A172 (cell line): ENCODE results near the gene TRIO. TPM values are rescaled to one million over a fixed set of nuclear protein-coding genes. Genes with fewer than 3 reads are reported as not detected.
"Not testable (repeated sequence)": the region's sequence is repeated elsewhere in the genome, so short reads cannot be mapped to it uniquely, and the experiment has no call there.

Experiments used
- DNase-seq: peaks from one replicate; pipeline ENCODE4 v3.0.0-alpha.2; 2015; ENCODE audit warnings: low spot score
- total RNA-seq: library from RNA; depleted of rRNA; stranded (reverse); fragments of >200 nt; shearing (Covaris generic); gene quantifications from 2 replicates; pipeline ENCODE4 v1.2.3, GENCODE V29; 2014

Gene TRIO
- total RNA-seq, 1 experiment from 2014 or later, result 180 TPM

GRCh38 chr5:14385019-14385418, 241.9 kb downstream of the TRIO start:
- no peak for DNase-seq

GRCh38 chr5:14386884-14387624, 243.9 kb downstream of the TRIO start:
- no peak for DNase-seq

- DNase-seq, result no peak
These were observed 245.6 kb downstream of the TRIO start for GRCh38 chr5:14388741-14389140.

DNA sequence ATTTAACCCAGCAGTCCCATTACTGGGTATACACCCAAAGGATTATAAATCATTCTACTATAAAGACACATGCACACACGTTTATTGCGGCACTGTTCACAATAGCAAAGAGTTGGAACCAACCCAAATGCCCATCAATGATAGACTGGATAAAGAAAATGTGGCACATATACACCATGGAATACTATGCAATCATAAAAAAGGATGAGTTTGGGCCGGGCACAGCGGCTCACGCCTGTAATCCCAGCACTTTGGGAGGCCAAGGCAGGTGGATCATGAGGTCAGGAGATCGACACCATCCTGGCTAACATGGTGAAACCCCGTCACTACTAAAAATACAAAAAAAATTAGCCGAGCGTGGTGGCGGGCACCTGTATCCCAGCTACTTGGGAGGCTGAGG, 249.4 kb downstream of the TRIO start:
- not testable (repeated sequence) for DNase-seq

- no peak for DNase-seq
These were observed 251.2 kb downstream of the TRIO start for GRCh38 chr5:14394365-14394764.

DNA sequence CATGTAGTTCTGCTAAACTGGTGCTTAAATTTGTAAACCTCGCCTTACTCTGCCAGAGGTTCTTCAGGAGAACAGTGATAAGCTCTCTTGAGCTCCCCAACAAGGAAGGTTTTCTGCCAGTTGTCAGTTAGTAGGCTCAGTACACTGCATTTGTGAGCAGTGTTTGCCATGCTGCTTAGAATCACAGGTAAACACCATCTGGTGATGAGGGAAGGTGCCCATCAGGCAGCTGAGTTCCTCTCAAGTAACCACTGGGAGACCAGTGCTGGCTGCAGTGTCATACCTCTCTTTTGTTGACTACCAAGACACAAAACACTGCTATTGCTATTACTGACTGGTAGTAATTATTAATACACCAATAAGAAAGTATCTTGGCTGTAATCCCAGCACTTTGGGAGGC, 252.3 kb downstream of the TRIO start:
- DNase-seq, result no peak

DNA sequence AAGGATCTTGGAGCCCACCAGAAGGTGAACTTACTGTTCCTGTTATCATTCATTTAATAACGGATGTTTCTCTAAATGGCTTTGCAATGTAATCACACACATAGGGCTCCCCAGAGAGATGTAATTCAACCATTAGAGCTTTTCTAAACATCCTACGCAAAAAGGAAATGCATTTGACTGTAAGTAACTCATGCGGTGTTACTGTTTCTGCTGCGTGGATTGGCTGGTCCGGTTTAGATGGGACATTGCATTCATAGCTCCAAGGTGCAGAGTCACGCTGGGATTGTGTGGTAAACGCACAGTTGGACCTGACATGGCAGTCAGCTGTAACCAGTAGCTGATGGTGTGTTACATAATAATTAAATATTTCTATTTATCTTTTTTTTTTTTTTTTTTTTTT, 252.9 kb downstream of the TRIO start:
- no peak for DNase-seq

GRCh38 chr5:14396737-14397136, 253.6 kb downstream of the TRIO start:
- DNase-seq, result no peak

DNA sequence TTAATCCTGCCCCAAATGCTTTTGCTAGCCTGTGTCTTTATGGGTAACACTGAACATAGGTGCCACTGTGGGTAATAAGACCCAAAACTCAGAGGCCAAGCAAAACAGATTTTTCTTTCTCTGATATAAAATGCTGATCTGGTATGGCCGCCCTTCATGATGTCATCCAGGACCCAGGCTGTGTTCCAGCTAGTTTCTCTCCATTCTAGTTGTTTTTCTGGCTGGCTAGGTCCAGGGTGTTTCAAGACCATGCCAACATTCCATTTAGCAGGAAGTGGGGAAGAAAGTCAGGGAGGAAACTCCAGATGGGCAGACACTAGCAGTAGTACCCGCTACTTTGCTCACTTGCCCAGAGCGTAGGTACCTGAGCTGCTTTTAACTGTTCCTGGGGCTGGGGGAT, 254.6 kb downstream of the TRIO start:
- peak; percentile 83 for DNase-seq

GRCh38 chr5:14399054-14399692, 256.0 kb downstream of the TRIO start:
- DNase-seq, result peak; percentile 74

GRCh38 chr5:14400085-14400484, 256.9 kb downstream of the TRIO start:
- DNase-seq, result peak; percentile 88

DNA sequence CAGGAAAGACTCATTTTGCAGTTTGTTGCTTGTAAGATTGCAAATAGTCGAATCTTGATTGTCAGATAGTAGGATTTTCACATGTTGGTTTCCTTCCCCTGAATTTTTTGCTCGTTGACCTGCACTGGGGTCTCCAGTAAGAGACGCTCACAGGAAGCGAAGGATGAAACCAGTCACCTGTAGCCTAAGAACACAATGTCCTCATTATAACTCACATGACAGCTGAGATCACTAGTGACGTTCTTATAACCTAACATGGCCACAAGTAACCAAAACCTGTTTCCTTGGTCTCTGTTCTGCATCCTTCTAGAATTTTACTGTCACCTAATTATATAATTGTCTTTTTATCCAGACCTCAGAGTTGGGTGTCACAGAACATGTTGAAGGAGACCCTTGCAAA, 257.5 kb downstream of the TRIO start:
- DNase-seq, result no peak

DNA sequence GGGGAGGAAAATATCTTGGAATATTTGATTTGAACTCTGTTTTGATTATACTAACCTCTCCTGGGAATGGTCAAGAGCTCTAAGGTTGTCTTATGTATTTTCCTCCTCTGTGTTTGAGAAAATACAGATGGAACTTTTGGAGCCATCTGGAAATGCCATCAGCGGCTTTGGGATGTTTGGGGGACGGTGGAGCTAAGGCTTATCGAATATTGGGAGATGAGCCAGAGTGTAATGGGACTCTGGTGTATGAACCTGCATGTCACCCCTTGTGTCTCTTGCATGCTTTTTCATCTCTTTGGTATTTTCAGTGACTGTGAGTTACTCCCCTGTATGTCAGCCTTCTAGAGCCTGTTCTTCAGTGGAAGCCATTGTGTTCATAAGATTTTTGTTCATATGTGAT, 258.5 kb downstream of the TRIO start:
- DNase-seq, result no peak

GRCh38 chr5:14402424-14402823, 259.3 kb downstream of the TRIO start:
- no peak for DNase-seq

GRCh38 chr5:14404780-14405179, 261.6 kb downstream of the TRIO start:
- DNase-seq, result no peak

DNA sequence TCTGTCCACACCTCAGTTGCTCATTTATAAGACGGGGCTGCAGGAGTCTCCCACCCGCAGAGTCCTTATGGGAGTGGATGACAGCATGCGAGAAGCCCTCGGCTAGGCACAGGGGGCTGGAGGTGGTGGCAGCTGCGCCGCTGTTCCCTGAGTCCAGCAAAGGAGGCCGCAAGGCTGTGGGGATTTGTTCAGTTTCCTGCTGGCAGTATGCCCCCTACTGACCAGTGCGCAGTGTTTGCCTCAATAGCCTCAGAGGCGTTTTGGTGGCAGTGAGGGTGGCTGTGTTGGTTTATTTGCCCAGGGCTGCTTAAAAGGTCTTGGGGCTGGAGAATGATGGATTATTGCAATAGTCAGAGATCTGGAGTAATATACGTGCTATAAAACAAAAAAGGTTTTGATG, 262.1 kb downstream of the TRIO start:
- peak; percentile 82 for DNase-seq

- DNase-seq, result peak; percentile 81
These were observed 262.8 kb downstream of the TRIO start for GRCh38 chr5:14405706-14406553.

DNA sequence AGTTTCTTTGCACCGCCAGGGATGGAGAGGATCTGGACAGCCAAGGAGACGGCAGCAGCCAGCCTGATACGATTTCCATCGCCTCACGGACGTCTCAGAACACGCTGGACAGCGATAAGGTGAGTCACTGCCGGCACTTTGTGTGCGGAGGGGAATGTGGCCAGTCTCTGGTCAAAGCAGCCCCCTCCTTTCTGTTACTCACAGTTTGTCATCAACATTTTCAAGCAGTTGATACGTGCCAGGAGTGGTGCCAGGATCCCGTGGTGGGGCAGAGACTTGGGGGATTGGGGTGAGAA, 263.4 kb downstream of the TRIO start:
- DNase-seq, result peak; percentile 96

GRCh38 chr5:14407051-14407450, 263.9 kb downstream of the TRIO start:
- DNase-seq, result no peak

- DNase-seq, result no peak
These were observed 264.6 kb downstream of the TRIO start for GRCh38 chr5:14407746-14408175.

GRCh38 chr5:14408969-14409586, 265.9 kb downstream of the TRIO start:
- DNase-seq, result no peak

GRCh38 chr5:14410068-14410393, 266.9 kb downstream of the TRIO start:
- no peak for DNase-seq
